SKM-1 treated with dmso at 0.1 percent for 144 hours (cell line): Measurements from ENCODE around the gene CNTN6.
A peak's percentile ranks its signal among the peaks of the same experiment; 100 is the strongest.

Source experiments
- DNase-seq: peaks from one replicate; lab custom pipeline; 2025; ENCODE audit not compliant: unreplicated experiment; lab: John Stamatoyannopoulos, UW

CNTN6 gene

DNA sequence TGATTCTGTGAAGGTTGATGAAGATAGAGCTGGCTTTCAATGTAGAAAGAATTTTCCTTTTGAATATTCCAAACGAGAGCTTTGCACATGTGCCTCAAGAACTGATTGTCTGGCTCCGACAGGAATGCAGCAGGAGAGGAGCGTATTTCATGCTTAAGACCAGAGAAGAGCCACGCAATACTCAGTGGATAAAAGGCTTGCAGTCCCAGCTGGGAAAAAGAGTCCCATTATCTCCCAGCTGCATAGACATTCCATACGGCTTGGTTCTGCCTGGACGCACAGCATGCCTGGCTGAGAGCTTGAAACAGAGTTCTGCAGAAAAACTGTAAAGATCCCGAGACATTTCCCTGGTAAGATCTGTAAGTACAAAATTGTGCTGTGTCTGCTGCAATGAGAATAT lies at the start of gene CNTN6:
Gene CNTN6, plus strand, starts transcription at position 254 of the 400 bp plus-strand sequence. CDS start 54,985 bp downstream, outside the sequence.
- no peak for DNase-seq

DNA sequence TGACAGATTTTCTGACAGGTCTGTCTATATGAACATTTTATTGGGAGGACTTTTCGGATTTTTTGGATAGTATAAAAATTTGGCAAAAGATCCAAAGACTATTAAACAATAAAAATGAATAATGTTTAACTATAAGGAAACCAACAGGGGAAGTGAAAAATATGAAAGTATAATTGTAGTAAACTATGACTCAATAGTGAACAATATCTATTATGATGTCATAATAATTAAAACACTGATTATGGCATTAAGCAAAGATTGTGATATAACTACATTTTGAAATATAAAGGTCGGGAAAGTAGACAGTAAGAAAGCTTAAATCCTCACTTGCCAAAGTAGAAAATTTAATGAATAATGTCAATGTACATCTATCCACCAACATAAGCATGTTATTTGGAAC lies 44.3 kb upstream of the CNTN6 start:
- DNase-seq = no peak

DNA sequence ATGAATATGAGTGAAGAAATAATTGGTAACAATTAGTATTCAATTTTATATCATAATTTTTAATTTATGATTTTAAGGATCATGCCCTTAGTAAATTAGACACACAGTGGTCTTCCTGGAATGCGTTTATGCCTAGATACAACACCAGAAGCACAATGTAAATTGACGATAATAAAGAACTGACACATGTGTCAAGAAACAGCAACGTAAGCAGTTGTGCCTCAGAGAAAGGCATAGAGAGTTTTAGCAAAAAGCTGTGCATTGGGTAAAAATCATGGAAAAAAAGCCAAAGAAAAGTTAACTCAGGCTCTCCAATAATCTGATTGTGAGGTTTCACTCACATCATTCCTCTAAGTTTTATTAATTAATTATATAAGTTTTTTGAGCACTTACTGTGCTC lies 37.0 kb upstream of the CNTN6 start:
- no peak for DNase-seq

DNA sequence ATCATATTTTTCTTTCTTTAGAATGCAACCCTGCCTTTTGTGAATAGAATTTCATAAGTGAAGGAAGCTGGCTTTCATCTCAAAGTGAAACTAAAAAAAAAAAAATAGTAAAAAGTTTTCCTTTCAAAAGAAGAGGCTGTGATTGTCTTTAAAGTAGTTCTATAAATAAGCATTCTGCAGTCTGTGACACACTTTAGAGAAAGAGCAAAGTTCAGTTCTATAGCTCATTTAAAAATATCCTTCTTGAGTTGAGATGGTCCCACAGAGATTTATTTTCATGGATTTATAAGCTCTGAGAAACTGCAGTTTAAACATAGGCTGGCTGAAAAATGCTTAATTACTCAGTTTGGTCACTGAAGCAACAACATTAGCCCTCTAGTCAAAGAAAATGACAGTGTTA lies 36.1 kb upstream of the CNTN6 start:
- no peak for DNase-seq

DNA sequence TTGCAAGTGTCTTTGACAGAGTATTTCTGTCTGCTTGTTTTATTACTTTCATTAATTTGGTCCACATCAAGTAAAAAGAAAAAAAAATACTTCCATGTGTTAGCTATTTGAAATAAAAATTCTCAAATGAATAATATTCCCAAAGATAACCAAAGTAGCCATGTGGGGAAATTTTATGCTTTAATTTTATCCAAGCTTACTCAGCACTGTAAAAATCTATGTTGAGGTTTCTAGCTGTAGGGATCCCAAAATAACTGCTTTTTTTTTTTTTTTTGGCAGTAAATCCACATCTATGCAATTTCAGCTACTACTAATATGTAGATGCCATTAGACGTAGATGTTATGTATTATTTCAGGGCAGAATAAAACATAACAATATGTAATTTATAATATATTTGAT lies 35.4 kb upstream of the CNTN6 start:
- no peak for DNase-seq

DNA sequence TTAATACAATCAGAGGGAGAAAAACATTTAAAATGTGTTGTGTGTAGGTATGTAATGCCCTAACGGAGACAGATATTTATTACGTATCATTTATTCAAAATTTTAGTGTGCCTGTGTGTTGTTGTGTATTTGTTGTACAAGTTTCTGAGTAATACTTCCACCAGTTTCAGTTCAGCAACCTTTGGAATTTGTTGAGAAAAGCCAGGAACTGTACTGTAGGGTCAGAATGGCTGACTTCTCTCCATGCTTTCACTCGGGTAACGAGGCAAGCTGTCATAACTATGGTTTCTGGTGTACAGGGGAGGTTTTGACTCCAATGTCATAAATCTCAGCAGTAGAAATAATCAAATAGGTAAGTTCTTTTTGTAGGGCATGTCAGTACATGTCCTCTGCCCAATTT lies 23.8 kb upstream of the CNTN6 start:
- DNase-seq = no peak

DNA sequence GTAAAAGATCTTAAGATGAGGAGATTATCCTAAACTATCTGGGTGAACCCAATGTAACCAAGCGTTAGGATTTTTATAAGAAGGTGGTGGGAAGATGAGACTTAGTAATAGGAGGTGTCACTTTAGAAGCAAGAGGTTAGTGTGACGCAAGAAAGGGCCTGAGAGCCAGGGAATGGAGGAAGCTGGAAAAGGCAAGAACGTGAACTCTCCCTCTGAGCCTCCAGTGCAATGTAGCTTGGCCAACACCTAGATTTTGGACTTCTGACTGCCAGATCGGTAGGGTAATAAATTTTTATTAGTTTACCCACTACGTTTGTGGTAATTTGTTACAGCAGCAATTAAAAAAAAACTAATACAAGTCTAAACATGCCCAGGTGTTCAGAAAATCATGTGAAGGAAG lies 20.8 kb upstream of the CNTN6 start:
- no peak for DNase-seq

DNA sequence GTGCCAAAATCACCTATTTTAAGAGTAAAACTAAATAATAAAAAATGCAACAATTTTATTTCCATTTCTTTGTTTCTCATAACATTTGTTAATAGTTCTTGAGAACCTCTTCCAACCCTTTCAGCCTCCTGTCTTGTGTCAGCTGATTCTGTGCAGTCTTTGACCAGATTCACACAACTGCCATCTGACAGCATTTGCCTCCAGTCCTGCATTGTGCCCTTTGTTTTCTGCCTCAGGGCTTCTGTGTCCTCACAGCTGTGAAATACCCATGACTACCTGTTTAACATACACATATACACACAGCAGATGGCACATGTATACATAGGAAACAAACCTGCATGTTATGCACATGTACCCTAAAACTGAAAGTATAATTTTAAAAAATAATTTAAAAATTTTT lies 13.2 kb upstream of the CNTN6 start:
- no peak for DNase-seq

DNA sequence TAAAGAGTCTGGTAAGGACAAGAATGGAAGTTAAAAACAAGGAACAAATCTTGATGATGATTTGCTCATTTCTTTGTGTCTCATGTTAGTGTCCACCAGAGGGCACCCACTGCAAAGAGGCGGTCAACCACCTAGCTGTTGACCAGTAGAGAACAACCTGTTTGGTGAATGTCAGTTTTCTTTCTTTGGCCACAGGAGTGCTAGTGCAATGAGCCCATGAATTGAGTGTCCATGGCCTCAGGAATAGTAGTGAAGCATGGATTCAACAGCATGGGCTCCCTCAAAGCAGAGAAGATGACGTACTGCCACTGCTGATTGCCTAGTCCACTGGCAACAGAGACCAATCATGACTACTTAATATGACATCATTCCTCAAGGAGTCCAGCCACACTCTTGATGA lies 10.7 kb upstream of the CNTN6 start:
- DNase-seq = peak; percentile 32

DNA sequence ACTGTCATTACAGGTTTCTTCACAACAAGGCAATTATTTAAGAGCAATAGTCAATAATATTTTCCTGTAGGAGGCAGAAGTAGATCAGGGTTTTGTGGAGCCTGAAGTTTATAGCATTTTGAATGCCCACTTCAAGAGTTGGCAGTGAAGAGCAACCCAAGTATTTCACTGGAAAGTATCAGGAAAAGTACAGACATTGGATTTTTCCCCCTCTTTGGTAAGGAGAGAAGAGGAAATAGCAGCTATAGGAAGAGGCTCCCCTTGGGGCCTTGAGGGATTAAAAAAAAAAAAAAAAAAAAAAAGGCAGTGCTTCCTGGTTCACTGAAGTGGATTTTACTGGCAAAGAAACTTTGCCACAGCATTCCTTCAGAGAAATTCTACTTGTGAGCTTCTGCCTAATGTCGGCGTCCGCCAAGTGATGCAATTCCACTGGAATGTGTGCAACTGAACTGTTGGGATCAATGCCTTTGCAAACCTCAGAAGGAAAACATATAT lies 5.7 kb upstream of the CNTN6 start:
- no peak for DNase-seq

DNA sequence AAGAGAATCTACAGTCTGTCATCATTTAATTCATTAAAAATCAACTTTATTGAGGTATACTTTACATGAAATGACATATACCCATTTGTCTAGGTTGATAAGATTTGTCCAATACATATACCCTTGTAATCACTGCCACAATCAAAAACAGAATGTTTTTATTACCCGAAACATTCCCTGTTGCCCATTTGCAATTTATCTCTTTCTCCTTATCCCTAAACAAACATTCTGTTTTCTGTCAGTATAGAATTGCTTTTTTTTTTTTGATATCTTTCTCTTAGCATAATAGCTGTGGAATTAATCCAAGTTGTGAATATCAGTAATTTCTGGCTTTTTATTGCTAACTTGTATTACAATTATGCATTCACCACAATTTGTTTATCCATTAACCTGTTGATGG lies 4.3 kb upstream of the CNTN6 start:
- DNase-seq = no peak

DNA sequence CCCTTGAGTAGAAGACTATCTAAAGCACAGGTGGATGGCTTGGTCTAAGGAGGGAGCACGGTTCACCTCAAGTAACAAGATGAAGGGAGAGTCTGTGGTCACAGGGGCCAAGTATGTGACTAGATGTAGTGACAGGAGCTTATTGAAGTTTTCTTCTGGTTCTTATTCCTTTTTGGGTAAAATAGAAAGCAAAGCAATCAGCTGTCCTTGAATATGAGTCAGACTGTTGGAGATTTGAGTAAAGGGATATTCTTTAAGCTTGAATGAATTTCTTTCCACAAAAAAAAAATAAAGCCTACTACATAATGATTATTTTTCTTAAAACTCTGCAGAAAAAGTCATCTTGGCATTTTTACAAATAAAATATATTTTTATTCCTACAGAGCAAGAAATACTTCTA lies 1.5 kb upstream of the CNTN6 start:
- DNase-seq = no peak

DNA sequence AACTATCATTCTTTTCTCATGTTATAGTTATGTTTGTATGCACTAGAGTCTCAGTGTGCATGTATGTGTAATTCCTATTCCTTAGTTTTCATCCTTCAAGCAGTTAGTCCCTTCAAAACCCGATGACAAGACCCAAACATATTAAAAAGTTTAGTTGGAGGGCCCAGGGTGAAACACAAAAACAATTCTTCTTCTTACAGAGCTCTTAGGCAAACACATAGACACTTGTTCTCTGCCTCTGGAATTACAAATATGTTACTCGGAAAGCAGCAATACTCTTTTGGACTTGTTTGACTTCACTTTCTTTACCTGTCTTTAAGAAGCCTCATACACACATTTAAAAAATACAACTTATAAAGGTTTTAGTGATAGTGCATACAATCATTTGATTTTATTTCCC lies 763 bp upstream of the CNTN6 start:
- DNase-seq = no peak

DNA sequence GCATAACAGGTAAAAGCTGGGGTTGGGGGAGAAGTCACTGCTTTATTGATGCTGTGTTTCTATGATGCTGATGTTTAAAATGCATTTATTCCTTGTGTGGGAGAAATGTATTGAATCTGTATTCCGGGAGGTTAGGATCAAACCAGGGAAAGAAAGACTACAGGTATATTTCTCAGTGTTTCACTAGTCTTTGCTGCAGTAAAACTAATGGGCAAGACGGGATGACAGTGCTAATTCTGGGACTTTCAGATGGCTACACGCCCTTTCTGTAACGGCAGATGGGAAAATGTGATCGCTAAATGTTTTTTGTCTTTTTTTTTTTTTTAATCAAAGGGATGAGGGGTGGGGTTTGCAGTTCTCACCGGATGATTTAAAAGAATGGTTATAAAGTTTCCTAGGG lies 393 bp downstream of the CNTN6 start:
- DNase-seq = no peak

DNA sequence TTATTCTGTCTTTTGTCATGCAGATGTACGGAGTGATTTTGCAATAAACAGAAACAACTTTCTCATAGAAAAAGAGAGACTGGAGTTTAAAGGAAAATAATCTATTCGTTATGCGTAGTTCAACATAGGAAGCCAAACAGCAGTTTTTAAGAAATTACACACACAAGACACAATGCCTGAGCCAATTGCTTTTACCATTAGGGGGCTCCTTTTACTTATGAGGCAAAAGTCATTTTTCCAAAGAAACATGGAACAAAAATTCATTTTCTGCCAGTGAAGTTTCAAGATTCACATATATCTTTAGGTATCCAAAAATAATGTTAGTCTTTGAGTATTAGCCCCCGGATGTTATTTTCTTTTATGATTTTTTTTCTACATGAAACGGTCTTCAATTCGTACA lies 10.7 kb downstream of the CNTN6 start:
- DNase-seq = no peak

DNA sequence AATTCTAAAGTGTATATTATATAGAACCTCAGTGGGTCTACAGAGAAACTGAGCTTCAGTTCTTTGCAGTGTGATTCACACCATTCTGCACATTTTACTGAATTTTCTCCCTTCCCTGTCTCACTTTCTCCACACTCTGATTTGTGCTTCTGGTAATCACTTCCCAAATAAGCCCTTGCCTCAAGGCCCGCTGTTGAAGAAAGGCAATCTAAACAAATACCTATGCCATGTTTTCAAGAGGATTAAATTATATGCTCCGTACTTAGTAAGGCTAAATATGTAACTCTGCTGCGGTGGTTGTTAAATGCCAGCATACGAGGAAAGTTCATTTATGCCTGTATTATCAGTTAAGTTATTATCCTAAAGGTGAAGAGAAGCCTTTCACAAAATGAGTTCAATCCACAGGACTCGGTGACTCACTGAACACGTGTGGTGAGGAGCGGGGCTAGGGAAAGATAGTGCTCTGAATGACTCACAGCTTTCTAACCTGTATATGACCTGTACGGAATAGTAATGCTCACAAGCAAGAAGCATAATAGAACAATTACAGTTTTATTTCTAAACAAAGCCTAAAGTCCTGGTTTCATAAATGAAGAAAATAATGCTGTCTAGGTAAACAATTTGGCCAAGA lies 25.1 kb downstream of the CNTN6 start:
- DNase-seq = no peak

DNA sequence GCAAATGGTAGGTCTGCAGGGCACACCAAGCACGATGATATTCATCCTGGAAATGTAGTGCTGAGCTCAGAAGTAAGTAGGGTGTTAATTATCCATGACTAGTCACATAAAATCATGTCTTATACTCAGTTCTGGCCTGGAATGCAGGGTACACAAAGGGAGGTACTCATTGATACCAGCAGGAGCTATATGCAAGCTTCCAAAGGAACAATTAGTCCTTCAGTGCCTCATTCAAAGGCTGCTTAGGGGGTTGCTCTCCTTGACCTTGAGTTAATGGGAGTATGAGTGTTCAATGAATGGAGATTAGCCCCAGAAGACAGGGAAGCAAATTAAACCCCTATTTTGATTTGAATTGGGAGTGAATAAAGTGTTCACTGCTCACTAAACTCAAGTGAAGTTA lies 38.3 kb downstream of the CNTN6 start:
- no peak for DNase-seq

DNA sequence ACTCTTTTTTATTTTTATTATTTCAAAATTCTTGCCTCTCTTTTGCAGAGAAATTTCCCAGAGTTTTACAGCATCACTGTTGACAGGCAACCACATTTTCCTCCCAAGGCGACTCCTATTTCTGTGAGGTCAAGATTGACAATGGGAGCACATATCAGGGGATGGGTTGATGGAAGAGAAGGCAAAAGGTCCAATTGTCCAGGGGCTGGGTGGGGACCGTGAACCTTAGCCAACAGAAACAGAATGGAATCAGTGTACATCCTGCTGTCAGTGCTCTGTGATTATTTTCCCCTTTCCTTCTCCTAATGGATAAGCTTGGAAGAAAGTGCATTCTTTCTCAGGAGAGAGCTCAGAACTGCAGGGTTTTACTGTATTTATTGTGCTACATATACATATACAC lies 42.4 kb downstream of the CNTN6 start:
- DNase-seq = no peak

DNA sequence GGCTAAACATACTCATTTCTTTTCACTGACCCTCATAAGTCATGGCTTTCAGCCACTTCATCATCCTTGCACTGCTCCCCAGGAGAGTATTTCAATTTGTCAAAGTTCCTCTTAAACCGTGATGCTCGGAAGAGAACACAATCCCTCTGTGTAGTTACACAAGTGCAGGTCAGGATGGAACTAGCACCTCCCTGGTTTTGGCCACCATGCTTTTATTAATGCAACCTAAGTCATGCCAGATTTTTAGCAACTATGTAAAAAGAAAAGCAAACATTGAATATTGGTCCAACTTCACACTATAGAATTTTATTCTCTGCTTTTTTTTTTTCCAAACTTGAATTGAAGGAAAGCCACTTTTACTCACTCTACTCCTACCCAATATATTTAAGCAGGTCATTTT lies 45.2 kb downstream of the CNTN6 start:
- no peak for DNase-seq

DNA sequence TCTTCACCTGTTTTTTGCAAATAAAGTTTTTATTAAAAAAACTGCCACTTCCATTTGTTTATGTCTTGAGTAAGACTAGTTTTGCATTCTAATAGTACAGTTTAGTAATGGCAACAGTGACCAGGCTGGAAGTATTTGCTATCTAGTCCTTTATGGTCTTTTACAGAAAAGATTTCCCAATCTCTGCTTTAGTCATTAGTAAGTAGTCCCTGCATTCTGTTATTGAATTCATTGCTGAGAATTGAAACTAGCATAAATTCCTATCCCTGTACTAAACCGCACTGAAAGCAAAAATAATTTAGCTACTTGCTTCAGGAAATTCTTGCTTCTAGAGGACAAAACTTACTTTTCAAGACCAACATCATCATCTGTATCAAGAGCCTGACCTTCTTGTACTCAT lies 46.2 kb downstream of the CNTN6 start:
- no peak for DNase-seq

DNA sequence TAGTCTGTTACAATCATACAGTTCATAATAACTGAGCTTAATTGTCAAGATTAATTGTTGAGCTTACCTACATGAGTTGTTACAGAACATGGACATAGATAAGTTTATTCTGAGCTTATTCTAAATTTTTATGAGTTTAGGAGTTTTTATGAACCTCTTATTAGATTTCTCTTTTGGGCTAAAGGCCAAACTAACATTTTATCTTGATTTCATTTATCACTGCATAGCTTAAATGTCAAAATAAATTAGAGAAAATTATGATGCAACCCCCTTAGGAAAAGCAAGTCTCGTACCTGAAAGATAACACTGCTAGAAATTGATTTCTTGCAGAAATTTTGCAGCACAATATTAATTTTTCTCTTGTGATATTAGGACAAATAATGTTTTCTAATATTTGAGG lies 54.5 kb downstream of the CNTN6 start:
- DNase-seq = no peak

DNA sequence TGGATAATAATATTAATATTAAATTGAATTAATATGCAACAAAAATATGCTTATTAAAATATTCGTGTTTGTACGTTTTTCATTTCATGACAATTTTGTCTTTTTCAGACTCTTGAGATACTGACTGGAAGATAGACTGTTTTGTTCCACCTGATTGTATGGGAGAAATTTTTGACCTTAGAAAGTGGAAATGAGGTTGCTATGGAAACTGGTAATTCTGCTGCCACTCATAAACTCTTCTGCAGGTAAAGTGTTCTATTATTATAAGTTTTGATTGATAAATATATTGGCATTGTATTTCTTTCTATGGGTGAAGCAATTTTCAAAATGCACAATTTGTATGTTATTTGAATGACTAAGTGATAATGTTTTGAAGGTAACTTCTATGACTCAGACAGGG lies 55.0 kb downstream of the CNTN6 start:
- DNase-seq = no peak

DNA sequence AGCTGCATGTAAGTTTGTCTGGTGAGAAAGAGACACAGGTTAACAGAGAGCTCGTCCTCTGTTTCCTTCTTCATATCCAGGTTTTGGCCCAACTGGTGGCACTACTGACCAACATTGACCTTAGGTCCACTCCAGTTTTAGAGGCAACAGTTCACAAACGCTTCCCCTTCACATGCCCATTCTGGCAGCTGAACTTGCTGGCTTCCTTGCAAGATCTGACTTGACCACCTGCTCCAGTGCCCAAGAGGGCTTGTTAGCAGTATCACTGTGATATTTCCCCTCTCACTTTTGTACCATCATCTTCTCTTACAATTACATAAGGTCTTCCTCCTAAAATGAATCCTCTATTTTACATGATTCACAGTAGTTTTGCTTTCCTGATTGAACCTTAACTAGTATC lies 71.3 kb downstream of the CNTN6 start:
- DNase-seq = no peak

DNA sequence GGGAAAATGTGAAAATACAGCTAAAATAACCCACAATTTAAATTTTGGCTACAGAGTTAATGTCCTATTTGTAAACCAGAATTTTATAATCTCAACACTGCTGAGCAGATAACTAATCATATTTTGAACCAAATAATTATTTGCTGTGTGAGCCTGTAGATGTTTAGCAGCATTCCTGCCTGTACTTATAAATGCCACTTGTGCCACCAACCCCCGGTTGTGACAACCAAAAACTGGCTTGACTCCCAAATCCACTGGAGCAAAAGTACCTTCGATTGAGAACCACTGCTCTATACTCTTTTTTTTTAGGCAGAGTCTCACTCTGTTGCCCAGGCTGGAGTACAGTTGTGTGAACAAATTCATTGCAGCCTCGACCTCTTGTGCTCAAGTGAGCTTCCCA lies 78.5 kb downstream of the CNTN6 start:
- DNase-seq = no peak
